T-helper 2 cell treated with Interferon-gamma antibody and Interleukin-4, amounts not matched to agents 5 μg/mL and 100 μg/mL, for 36 hours (primary cell): ENCODE results near the gene THEMIS2.
"Not testable (repeated sequence)": the region's sequence is repeated elsewhere in the genome, so short reads cannot be mapped to it uniquely, and the experiment has no call there.

ENCODE experiments used
- DNase-seq: peaks from one replicate; pipeline ENCODE4 v3.0.0; 2021; ENCODE audit warnings: low spot score
- H3K27ac Mint-ChIP-seq: one replicate; pipeline ENCODE4 v1.8.0; 2021; ENCODE audit warnings: mild to moderate bottlenecking, mixed read lengths
- H3K27me3 Mint-ChIP-seq: one replicate; pipeline ENCODE4 v1.8.0; 2021; ENCODE audit warnings: low read depth, mixed read lengths
- H3K36me3 Mint-ChIP-seq: one replicate; pipeline ENCODE4 v1.8.0; 2021; ENCODE audit warnings: low read depth, mixed read lengths
- H3K4me1 Mint-ChIP-seq: one replicate; pipeline ENCODE4 v1.8.0; 2021; ENCODE audit warnings: low read depth, mixed read lengths
- H3K4me3 Mint-ChIP-seq: one replicate; pipeline ENCODE4 v1.8.0; 2022; ENCODE audit warnings: mild to moderate bottlenecking, moderate library complexity, mixed read lengths
- H3K9me3 Mint-ChIP-seq: one replicate; pipeline ENCODE4 v1.8.0; 2021; ENCODE audit warnings: mixed read lengths

THEMIS2 gene

DNA sequence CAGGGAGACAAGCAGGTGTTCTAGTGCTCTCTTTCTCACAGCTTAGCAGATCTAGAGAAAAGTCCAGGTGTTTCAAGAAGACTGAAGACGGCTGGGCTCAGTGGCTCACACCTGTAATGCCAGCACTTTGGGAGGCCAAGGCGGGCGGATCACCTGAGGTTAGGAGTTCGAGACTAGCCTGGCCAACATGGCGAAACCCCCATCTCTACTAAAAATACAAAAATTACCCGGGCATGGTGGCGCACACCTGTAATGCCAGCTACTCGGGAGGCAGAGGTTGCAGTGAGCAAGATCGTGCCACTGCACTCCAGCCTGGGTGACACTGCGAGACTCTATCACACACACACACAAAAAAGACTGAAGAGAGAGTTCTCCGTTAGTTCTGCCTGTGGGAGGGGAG lies 14.8 kb upstream of the THEMIS2 start:
- not testable (repeated sequence) for H3K27ac Mint-ChIP-seq, H3K4me1 Mint-ChIP-seq, H3K4me3 Mint-ChIP-seq, H3K27me3 Mint-ChIP-seq, H3K36me3 Mint-ChIP-seq, H3K9me3 Mint-ChIP-seq, DNase-seq

DNA sequence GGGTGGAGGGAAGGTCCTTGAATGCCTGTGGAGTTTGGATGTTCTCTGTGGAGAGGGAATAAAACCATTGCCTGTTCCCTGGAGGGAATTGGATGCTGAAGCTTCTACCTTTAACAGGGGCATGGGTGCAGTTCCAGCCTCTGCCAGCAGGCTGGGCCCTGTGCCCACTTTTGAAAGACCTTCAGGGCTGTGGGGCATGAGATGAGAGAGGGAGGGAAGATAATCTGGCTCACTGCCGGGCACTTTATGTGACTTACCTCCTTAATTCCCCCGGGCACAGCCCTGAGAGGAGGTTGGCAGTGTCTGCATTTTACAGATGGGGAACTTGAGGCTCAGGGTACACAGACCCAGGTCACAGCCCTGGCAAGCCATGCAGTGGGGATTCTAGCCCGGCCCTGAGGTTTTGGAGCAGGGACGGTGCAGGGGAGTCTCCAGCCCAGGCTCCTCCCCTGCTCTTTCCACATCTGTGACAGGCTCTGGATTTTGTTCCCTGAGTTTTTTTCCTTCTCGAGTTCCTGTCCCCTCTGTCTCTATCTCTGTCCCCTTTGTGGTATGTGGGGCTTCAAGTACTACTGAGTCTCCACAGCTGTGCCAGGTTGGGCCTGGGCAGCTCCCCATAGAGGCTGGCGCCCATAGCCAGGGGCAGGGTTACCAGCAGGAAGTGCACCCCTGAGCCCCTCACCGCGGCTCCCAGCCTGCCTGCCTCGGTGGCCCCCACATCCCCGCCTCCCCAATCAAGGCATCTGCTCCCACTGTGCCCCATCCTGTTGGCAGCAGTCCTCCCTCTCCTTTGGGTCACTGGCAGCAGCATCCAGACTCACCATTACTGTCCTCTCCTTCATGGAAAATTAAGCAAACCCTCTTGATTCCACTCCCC lies 14.0 kb upstream of the THEMIS2 start:
- H3K4me1 Mint-ChIP-seq, result peaks cover 12% of the 10 kb centered on the region
- H3K9me3 Mint-ChIP-seq, result no peaks in the 10 kb centered on the region
- peak overlapping the region; percentile 1 for H3K27ac Mint-ChIP-seq
- H3K36me3 Mint-ChIP-seq, result no peaks in the 10 kb centered on the region
- H3K27me3 Mint-ChIP-seq, result peaks cover 2% of the 10 kb centered on the region
- peak; percentile 68 for DNase-seq
- H3K4me3 Mint-ChIP-seq, result no peak overlapping the region

DNA sequence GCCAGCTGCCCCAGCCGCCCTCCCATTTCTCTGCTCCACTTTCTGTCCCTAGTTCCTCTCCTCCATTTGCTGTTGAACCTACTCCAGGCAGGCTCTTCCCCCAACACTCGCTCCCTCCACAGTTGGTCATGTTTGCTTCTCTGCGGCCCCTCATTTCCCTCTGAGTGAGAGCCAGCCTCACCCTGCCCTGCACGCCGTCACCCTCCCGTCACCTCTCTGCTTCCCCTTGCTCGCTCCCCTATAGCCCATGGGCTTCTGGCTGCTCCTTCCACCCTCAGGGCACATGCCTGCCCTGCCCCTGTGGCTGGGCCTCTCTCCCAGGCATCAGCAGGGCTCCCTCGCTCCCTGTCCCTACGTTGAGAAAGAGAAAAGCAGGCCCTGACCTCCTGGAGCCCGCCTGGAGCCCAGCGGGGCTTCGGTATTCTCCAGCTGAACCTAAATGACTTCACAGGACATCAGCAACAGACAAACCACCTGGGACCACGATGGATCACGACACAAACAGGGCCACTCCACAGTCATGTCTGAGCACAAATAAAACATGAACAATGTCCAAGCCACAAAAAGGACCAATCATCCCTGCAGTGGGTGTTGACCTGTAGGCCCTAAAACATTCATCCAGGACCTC lies 13.3 kb upstream of the THEMIS2 start:
- H3K4me1 Mint-ChIP-seq, result peaks cover 16% of the 10 kb centered on the region
- no peak for DNase-seq
- H3K4me3 Mint-ChIP-seq, result no peak overlapping the region
- peaks cover 2% of the 10 kb centered on the region for H3K27me3 Mint-ChIP-seq
- H3K9me3 Mint-ChIP-seq, result no peaks in the 10 kb centered on the region
- H3K36me3 Mint-ChIP-seq, result no peaks in the 10 kb centered on the region
- no peak overlapping the region for H3K27ac Mint-ChIP-seq

DNA sequence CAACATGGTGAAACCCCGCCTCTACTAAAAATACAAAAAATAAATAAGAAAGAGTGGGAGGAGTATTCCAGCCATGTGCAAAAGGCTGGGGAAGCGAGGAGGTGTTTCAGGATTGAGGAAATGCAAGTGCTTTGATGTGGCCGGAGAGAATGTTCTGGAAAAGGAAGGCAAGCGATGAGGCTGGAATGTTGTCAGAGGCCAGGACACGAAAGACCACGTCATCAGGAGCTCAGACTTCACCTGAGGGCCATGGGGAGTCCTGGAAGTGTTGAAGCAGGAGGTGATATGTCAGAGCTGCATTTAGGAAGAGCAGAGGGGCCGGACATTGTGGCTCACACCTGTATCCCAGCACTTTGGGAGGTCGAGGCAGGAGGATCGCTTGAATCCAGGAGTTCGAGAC lies 10.9 kb upstream of the THEMIS2 start:
- peaks cover 2% of the 10 kb centered on the region for H3K27me3 Mint-ChIP-seq
- no peak overlapping the region for H3K4me3 Mint-ChIP-seq
- no peak overlapping the region for H3K27ac Mint-ChIP-seq
- peaks cover 25% of the 10 kb centered on the region for H3K4me1 Mint-ChIP-seq
- DNase-seq, result no peak
- no peaks in the 10 kb centered on the region for H3K9me3 Mint-ChIP-seq
- no peaks in the 10 kb centered on the region for H3K36me3 Mint-ChIP-seq

DNA sequence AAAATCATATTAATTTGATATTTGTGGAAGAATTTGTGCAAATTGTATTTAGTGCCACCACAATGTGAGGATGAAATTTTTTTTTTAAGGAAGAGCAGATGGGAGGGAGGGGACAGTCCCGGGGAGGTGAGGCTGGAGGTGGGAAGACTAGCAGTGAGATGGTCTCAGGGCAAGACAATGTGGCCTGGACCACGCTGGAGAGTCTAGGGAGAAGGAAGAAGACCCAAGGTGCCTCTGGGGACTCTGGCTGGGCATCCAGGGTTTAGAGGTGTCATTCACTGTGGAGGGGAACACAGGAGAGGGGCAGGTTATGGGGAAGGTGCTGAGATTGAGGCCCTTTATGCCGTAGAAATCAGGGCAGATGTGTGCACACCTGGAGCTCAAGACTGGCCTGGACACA lies 10.3 kb upstream of the THEMIS2 start:
- Mint-ChIP-seq H3K9me3 (no peaks in the 10 kb centered on the region), H3K27ac (peak overlapping the region; percentile 4), H3K4me3 (no peak overlapping the region), H3K27me3 (peaks cover 2% of the 10 kb centered on the region), H3K4me1 (peaks cover 27% of the 10 kb centered on the region), H3K36me3 (no peaks in the 10 kb centered on the region)
- no peak for DNase-seq

DNA sequence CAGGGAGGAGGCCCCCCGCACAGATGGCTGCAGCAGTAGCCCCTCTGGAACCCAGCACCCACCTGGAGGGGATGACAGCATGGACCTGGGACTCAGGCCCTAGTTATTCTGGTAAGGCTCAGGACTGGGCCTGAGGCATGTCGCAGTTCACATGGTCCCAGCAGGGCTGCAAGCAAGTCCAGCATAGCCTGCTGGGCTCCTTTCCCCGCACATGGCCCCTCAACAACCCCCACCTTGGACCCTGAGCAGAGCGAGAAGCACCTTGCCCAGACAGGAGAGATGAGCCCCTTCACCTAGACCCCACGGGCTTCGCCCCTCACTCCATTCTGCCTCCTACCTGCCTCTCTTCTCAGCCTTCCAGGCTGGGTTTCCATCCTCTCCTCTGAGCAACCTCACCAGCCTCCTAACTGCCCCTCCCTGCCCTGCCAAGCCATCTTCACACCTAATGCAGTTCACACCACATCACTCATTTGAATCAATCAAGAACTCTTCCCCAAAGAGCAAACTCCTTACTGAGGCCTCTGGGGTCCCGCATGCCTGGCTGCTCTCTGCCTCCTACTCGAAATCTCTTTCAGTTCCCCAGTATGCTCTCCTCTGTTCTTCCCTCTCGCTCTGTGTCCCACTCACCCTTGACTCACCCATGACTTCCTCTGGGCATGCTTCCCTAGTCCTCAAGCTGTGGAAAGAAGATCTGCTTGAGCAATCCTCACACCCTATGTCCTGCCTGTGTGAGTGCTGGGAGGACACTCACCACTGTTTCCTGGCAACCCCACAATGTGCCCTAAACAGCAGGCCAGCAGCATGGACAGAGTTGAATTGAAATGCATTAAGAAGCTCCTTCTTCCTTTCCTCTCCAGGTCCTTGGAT lies 9.4 kb upstream of the THEMIS2 start:
- Mint-ChIP-seq H3K4me1 (peaks cover 29% of the 10 kb centered on the region), H3K9me3 (no peaks in the 10 kb centered on the region), H3K27ac (no peak overlapping the region), H3K27me3 (peaks cover 2% of the 10 kb centered on the region), H3K4me3 (no peak overlapping the region), H3K36me3 (no peaks in the 10 kb centered on the region)
- DNase-seq, result no peak

DNA sequence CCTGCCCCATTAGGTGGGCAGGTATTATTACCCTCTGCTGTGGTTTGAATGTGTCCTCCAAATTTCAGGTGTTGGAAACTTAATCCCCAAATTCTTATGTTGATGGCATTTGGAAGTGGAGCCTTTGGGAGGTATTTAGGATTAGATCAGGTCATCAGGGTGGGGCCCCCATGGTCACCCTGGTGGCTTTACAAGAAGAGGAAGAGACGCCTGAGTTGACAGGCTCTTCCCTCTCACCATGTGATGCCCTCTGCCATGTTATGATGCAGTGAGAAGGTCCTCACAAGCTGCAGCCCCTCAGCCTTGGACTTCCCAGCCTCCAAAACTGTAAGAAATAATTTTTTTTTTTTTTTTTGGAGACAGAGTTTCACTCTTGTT lies 8.8 kb upstream of the THEMIS2 start:
- no peak for DNase-seq
- peaks cover 2% of the 10 kb centered on the region for H3K27me3 Mint-ChIP-seq
- H3K4me1 Mint-ChIP-seq, result peaks cover 29% of the 10 kb centered on the region
- H3K4me3 Mint-ChIP-seq, result no peak overlapping the region
- no peak overlapping the region for H3K27ac Mint-ChIP-seq
- no peaks in the 10 kb centered on the region for H3K9me3 Mint-ChIP-seq
- H3K36me3 Mint-ChIP-seq, result no peaks in the 10 kb centered on the region

DNA sequence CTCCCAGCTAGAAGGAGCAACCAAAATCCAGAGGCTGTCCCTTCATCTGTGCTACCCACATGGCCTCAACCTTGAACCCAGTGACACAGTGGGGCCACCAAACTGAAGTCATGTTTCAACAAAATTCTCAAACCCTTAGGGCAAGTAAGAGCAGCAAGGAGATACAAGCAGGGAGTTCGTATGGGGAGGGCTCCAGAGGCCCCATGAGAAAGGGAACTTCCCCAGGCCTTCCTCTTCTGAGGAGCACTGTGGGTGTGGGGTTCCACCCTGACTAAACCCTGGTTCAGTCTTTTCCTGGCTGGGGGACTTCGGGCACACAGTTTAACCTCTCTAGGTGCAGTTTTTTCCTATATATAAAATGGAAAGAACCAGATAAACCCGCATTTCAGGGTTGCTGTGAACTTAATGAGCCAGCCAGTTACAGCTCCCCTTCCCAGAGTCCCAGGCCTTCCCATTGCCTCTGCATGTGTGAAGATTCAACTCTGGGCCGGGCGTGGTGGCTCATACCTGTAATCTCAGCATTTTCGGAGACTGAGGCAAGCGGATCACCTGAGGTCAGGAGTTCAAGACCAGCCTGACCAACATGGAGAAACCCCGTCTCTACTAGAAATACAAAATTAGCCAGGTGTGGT lies 8.0 kb upstream of the THEMIS2 start:
- Mint-ChIP-seq H3K27me3 (peaks cover 2% of the 10 kb centered on the region), H3K27ac (peak overlapping the region; percentile 94), H3K36me3 (no peaks in the 10 kb centered on the region), H3K4me1 (peaks cover 33% of the 10 kb centered on the region), H3K4me3 (peak overlapping the region; percentile 72), H3K9me3 (no peaks in the 10 kb centered on the region)
- DNase-seq, result peak; percentile 29

DNA sequence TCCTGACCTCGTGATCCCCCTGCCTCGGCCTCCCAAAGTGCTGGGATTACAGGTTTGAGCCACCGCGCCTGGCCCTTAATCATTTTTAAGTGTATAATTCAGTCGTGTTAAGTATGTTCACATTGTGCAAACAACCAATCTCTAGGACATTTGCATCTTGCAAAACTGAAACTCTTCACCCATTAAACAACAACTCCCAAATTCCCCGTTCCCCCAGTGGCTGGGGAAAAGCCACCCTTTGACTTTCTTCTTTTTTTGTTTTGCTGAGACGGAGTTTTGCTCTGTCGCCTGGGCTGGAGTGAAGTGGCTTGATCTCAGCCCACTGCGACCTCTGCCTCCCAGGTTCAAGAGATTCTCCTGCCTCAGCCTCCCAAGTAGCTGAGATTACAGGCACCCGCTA lies 6.5 kb upstream of the THEMIS2 start:
- no peaks in the 10 kb centered on the region for H3K27me3 Mint-ChIP-seq
- no peaks in the 10 kb centered on the region for H3K9me3 Mint-ChIP-seq
- no peaks in the 10 kb centered on the region for H3K36me3 Mint-ChIP-seq
- H3K27ac Mint-ChIP-seq, result peak overlapping the region; percentile 3
- no peak overlapping the region for H3K4me3 Mint-ChIP-seq
- DNase-seq, result no peak
- H3K4me1 Mint-ChIP-seq, result peaks cover 38% of the 10 kb centered on the region

DNA sequence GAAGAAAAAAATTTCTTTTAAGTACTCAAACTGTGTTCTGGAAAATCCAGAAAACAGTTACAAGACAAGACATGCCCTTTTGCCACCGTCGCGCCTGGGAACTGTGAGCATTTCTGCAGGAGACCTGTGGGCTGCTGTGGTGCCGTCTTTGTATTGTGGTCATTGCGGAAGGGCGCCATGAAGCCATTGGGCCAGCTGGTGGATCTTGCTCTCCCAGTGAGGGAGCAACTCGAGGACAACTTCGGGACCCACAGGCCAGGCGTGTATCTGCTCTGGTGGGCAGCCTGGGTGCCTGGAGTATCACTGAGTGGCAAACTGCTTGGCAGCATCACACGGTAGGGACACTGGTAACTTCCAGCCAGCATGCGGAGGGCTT lies 3.8 kb upstream of the THEMIS2 start:
- peak overlapping the region; percentile 82 for H3K27ac Mint-ChIP-seq
- no peak for DNase-seq
- peaks cover 34% of the 10 kb centered on the region for H3K4me1 Mint-ChIP-seq
- no peaks in the 10 kb centered on the region for H3K9me3 Mint-ChIP-seq
- H3K27me3 Mint-ChIP-seq, result no peaks in the 10 kb centered on the region
- peak overlapping the region; percentile 80 for H3K4me3 Mint-ChIP-seq
- H3K36me3 Mint-ChIP-seq, result peaks cover 3% of the 10 kb centered on the region

DNA sequence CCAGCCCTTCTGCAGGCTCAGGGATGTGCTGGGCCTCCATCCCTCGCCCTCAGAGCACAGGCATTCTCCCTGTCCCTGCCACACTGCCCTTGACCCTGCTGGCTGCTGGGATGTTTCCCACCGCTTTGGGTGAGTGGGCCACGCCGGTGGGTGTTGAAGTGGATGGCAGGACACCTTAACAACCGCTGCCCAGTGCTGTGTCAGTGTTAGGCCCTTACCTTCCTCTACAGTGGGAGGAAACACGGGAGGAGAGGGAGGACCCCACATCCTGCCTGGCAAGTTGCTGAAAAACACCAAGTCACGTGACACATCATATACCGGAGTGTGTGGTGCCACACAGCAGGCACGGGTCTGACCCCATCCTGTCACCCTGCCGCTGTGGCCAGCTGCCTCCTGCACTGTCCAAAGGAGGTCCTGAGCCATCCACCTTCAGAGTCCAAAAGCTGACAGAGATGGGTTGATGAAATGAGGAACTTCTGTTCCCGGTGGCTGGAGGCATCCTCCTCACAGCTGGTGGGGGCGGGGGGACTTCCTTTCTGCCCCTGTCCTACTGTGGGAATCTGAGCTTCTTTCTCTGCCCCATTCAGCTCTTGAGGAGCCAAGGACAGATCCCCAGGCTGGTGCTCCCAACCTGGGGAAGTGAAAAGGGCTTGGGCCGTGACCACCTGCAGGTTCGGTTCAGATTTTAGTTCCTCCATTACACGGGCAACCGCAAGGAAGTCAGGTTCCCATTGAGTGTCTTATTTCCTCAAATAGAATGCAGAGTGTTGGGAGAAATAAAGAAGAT lies 3.2 kb upstream of the THEMIS2 start:
- peak overlapping the region; percentile 82 for H3K27ac Mint-ChIP-seq
- peaks cover 5% of the 10 kb centered on the region for H3K36me3 Mint-ChIP-seq
- no peaks in the 10 kb centered on the region for H3K27me3 Mint-ChIP-seq
- no peaks in the 10 kb centered on the region for H3K9me3 Mint-ChIP-seq
- peak; percentile 63 for DNase-seq
- H3K4me3 Mint-ChIP-seq, result peak overlapping the region; percentile 80
- H3K4me1 Mint-ChIP-seq, result peaks cover 33% of the 10 kb centered on the region

DNA sequence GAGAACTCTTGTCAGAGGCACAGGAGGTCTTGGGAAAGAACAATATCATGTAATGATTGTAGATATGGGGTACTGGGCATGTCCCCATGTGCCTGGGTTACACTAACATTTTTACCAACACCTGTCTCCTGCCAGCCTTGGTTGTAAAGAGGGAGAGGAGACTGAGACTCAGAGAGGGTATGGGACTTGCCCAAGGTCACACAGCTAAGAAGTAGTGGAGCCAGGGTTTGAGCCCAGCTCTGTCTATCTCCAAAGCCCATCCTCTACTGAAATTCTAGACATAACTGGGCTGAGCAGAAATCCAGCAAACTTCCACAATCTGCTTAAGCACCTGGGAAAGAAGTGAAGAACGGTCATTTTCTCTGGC lies 2.6 kb upstream of the THEMIS2 start:
- Mint-ChIP-seq H3K27me3 (no peaks in the 10 kb centered on the region), H3K9me3 (no peaks in the 10 kb centered on the region), H3K36me3 (peaks cover 5% of the 10 kb centered on the region), H3K4me1 (peaks cover 29% of the 10 kb centered on the region), H3K27ac (peak overlapping the region; percentile 82), H3K4me3 (peak overlapping the region; percentile 80)
- DNase-seq, result no peak

DNA sequence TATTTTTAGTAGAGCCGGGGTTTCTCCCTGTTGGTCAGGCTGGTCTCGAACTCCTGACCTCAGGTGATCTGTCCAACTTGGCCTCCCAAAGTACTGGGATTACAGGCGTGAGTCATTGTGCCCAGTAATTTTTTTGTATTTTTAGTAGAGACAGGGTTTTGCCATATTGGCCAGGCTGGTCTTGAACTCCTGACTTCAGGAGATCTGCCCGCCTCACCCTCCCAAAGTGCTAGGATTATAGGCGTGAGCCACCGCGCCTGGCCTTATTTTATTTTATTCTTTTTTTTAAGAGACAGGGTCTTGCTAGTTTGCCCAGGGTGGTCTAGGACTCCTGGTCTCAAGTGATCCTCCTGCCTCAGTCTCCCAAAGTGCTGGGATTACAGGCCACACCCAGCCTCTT lies 1.3 kb upstream of the THEMIS2 start:
- H3K27ac Mint-ChIP-seq, H3K4me3 Mint-ChIP-seq, H3K36me3 Mint-ChIP-seq, H3K9me3 Mint-ChIP-seq, H3K27me3 Mint-ChIP-seq, DNase-seq: not testable (repeated sequence)
- H3K4me1 Mint-ChIP-seq, result peaks cover 33% of the 10 kb centered on the region
